HepG2 (cell line): ENCODE results near the gene LRRTM2. TPM values are rescaled to one million over a fixed set of nuclear protein-coding genes. Genes with fewer than 3 reads are reported as not detected.

Experiments used
- ATAC-seq: fragments of 200-7000 bp; cut with Tn5 transposase; 3 replicates; pipeline ENCODE4 v1.9.1; 2020; ENCODE audit warnings: mild to moderate bottlenecking, moderate library complexity
- BruUV-seq: library from RNA; stranded (reverse); fragments of 400-500 nt; replicated peaks from 2 replicates; lab custom pipeline; 2021; lab: Mats Ljungman, UMichigan
- CTCF ChIA-PET: fragments of 300-600 bp; formaldehyde crosslinking; extraction: SDS; loops from one replicate; lab custom pipeline; 2021; ENCODE audit warnings: low total read pairs, inconsistent platforms, low intra/inter-chr PET ratio; lab: Yijun Ruan, JAX
- POLR2A ChIA-PET: fragments of 350-600 bp; sonication (Branson Sonifier 250); formaldehyde crosslinking; loops from one replicate; lab custom pipeline; 2020; ENCODE audit warnings: antibody characterized with exemption, inconsistent platforms; lab: Yijun Ruan, JAX
- DNase-seq: peaks from one replicate; pipeline ENCODE4 v3.0.0-alpha.2; 2015; ENCODE audit warnings: low spot score
- FAIRE-seq: peaks from 3 replicates; lab custom pipeline; 2011; peaks lifted over from hg19 to GRCh38; lab: Jason Lieb, UNC
- H2AFZ ChIP-seq: one replicate; pipeline ENCODE4 v1.6.1; 2011; ENCODE audit warnings: low read length, inconsistent platforms
- H3K27ac ChIP-seq: fragments of 300-600 bp; 3 replicates; pipeline ENCODE4 v1.8.0; 2011; ENCODE audit warnings: mixed run types, mild to moderate bottlenecking, mixed read lengths, low read length, inconsistent platforms; ENCODE audit not compliant: insufficient read depth; ENCODE audit errors: extremely low read length
- H3K27me3 ChIP-seq, 2 experiments: fragments of 200-600 bp in 1 of 2; 2 replicates in 1 of 2; 3 replicates in 1 of 2; pipeline versions ENCODE4 v1.6.0 to v1.8.0; 2011; ENCODE audit warnings: low read length in 2 of 2, mild to moderate bottlenecking in 2 of 2, moderate library complexity in 2 of 2, inconsistent platforms in 1 of 2; ENCODE audit not compliant: insufficient read depth in 2 of 2, control insufficient read depth in 1 of 2
- H3K36me3 ChIP-seq, 2 experiments: fragments of 200-600 bp in 1 of 2; replicated peaks in 1 of 2; 2 replicates in 1 of 2; 3 replicates in 1 of 2; pipeline versions ENCODE4 v1.5.1 to v1.8.0; 2011; ENCODE audit warnings: low read length in 2 of 2, inconsistent platforms in 1 of 2; ENCODE audit not compliant: insufficient read depth in 2 of 2, control insufficient read depth in 1 of 2
- H3K4me1 ChIP-seq: 2 replicates; pipeline ENCODE4 v1.5.1; 2012; ENCODE audit warnings: low read length, inconsistent platforms; ENCODE audit not compliant: insufficient read depth
- H3K4me2 ChIP-seq: 2 replicates; pipeline ENCODE4 v1.6.0; 2011; ENCODE audit warnings: low read depth, low read length, inconsistent platforms
- H3K4me3 ChIP-seq, 3 experiments: fragments of 200-600 bp in 1 of 3; sonication (generic), shearing (Covaris generic) in 1 of 3; replicated peaks in 1 of 3; 2 replicates each; pipeline ENCODE4 v1.5.1; 2011 to 2016; ENCODE audit warnings: low read length in 3 of 3, inconsistent platforms in 2 of 3, low read depth in 2 of 3, mild to moderate bottlenecking in 2 of 3, control low read depth in 1 of 3, mixed read lengths in 1 of 3; ENCODE audit not compliant: insufficient read depth in 1 of 3
- H3K79me2 ChIP-seq: one replicate; pipeline ENCODE4 v1.6.1; 2011; ENCODE audit warnings: low read length, inconsistent platforms; ENCODE audit not compliant: insufficient read depth
- H3K9ac ChIP-seq: 2 replicates; pipeline ENCODE4 v1.6.0; 2011; ENCODE audit warnings: mild to moderate bottlenecking, low read depth, low read length, inconsistent platforms; ENCODE audit not compliant: insufficient read depth
- H3K9me3 ChIP-seq: 2 replicates; pipeline ENCODE4 v1.5.1; 2012; ENCODE audit warnings: mild to moderate bottlenecking, low read length
- H4K20me1 ChIP-seq: 2 replicates; pipeline ENCODE4 v1.6.0; 2011; ENCODE audit warnings: inconsistent platforms, mild to moderate bottlenecking, low read length, moderate library complexity; ENCODE audit not compliant: insufficient read depth
- CREM ChIP-seq, 2 experiments: sonication (generic) in 1 of 2; formaldehyde crosslinking in 1 of 2; IDR thresholded peaks; 2 replicates each; pipeline versions ENCODE4 v1.4.0 to v1.6.1; 2016 to 2020; ENCODE audit warnings: antibody characterized with exemption in 1 of 2, mild to moderate bottlenecking in 1 of 2, missing genetic modification reagents in 1 of 2
- KMT2B ChIP-seq: IDR thresholded peaks from 2 replicates; pipeline ENCODE4 v1.6.1; 2016; ENCODE audit warnings: missing genetic modification reagents, missing compliant biosample characterization
- MAZ ChIP-seq, 2 experiments: sonication (generic) in 1 of 2; formaldehyde crosslinking in 1 of 2; IDR thresholded peaks; 2 replicates each; pipeline versions ENCODE4 v1.5.0 to v1.6.1; 2012 to 2020; ENCODE audit warnings: low read depth in 2 of 2, mild to moderate bottlenecking in 2 of 2, borderline replicate concordance in 1 of 2, improper control_type of control experiment in 1 of 2, low read length in 1 of 2, missing genetic modification reagents in 1 of 2, moderate library complexity in 1 of 2
- MBNL3 ChIP-seq: fragments of 250-450 bp; sonication (Bioruptor Pico); conservative IDR thresholded peaks from 2 replicates; pipeline ENCODE4 v1.8.0; 2022; ENCODE audit warnings: mild to moderate bottlenecking, inconsistent platforms
- NFYC ChIP-seq: IDR thresholded peaks from 2 replicates; pipeline ENCODE4 v1.6.1; 2016; ENCODE audit warnings: missing genetic modification reagents, missing compliant biosample characterization
- RORA ChIP-seq: sonication (generic); formaldehyde crosslinking; IDR thresholded peaks from 2 replicates; pipeline ENCODE4 v1.5.0; 2020; ENCODE audit warnings: mild to moderate bottlenecking, missing genetic modification reagents, moderate library complexity
- SP4 ChIP-seq: sonication (generic); formaldehyde crosslinking; IDR thresholded peaks from 2 replicates; pipeline ENCODE4 v1.8.1; 2023; ENCODE audit warnings: mild to moderate bottlenecking, missing genetic modification reagents
- ZEB1 ChIP-seq: IDR thresholded peaks from 2 replicates; pipeline ENCODE4 v1.6.1; 2012; ENCODE audit warnings: mild to moderate bottlenecking, low read depth, inconsistent platforms; ENCODE audit not compliant: insufficient replicate concordance
- ZNF672 ChIP-seq: sonication (generic); formaldehyde crosslinking; IDR thresholded peaks from 2 replicates; pipeline ENCODE4 v1.8.1; 2022; ENCODE audit warnings: missing genetic modification reagents
- ZSCAN20 ChIP-seq: sonication (generic); formaldehyde crosslinking; IDR thresholded peaks from 2 replicates; pipeline ENCODE4 v1.4.0; 2020; ENCODE audit warnings: missing genetic modification reagents, mild to moderate bottlenecking, borderline replicate concordance
- WGBS: methylation state at CpG from one replicate; pipeline ENCODE4 v1.1.6; 2017; ENCODE audit warnings: low lambda C conversion rate; 5-methylcytosine and 5-hydroxymethylcytosine counted together
- in situ Hi-C: cut with HindIII; loops from 2 replicates; pipeline ENCODE4 v1.10.0; 2017; ENCODE audit warnings: low pct_unique_long_range_greater_than_20kb; ENCODE audit not compliant: extremely low pct_ligation_motif_present
- intact Hi-C: fragments of 100-400 bp; cut with micrococcal nuclease; formaldehyde crosslinking; loops from one replicate; pipeline ENCODE4 v1.10.0; 2022; ENCODE audit not compliant: unreplicated experiment
- polyA plus RNA-seq, 8 experiments: library from polyadenylated mRNA; depleted of rRNA in 3 of 8; stranded (reverse) in 7 of 8; unstranded in 1 of 8; fragments of >200 nt; fragmentation: Illumina TruSeq in 4 of 8; extraction: Trizol in 4 of 8; gene quantifications; 2 replicates each; pipeline versions ENCODE4 v1.2.1 to v1.2.3, GENCODE V29; 2011 to 2016; ENCODE audit warnings: low read depth in 4 of 8, missing spikeins in 1 of 8, mixed read lengths in 1 of 8; ENCODE audit not compliant: insufficient read depth in 1 of 8
- total RNA-seq, 5 experiments: library from RNA; depleted of rRNA; stranded (reverse); fragments of >200 nt; fragmentation: Illumina TruSeq; extraction: Trizol; gene quantifications; 2 replicates each; pipeline ENCODE4 v1.2.3, GENCODE V29; 2016; ENCODE audit warnings: low read depth in 1 of 5
- TF ChIP-seq, protein P1 (sequence below): sonication (generic); formaldehyde crosslinking; IDR thresholded peaks from 2 replicates; pipeline ENCODE4 v1.8.1; 2023; ENCODE audit warnings: mild to moderate bottlenecking, moderate library complexity, missing genetic modification reagents
- TF ChIP-seq, protein P2 (sequence below): sonication (generic); formaldehyde crosslinking; IDR thresholded peaks from 2 replicates; pipeline ENCODE4 v1.8.1; 2023; ENCODE audit warnings: mild to moderate bottlenecking, missing genetic modification reagents, borderline replicate concordance
- TF ChIP-seq, protein P3 (sequence below): sonication (generic); formaldehyde crosslinking; IDR thresholded peaks from 2 replicates; pipeline ENCODE4 v1.4.0; 2020; ENCODE audit warnings: missing genetic modification reagents
- TF ChIP-seq, protein P4 (sequence below): sonication (generic); formaldehyde crosslinking; IDR thresholded peaks from 2 replicates; pipeline ENCODE4 v1.5.1; 2020; ENCODE audit warnings: missing genetic modification reagents, mild to moderate bottlenecking, borderline replicate concordance
- TF ChIP-seq, protein P5 (sequence below): sonication (generic); formaldehyde crosslinking; IDR thresholded peaks from 2 replicates; pipeline ENCODE4 v1.5.0; 2020; ENCODE audit warnings: missing genetic modification reagents, mild to moderate bottlenecking, borderline replicate concordance
- TF ChIP-seq, protein P6 (sequence below): sonication (generic); formaldehyde crosslinking; IDR thresholded peaks from 2 replicates; pipeline ENCODE4 v1.4.0; 2020; ENCODE audit warnings: missing genetic modification reagents

LRRTM2 gene
- total and polyA plus RNA-seq, 2 of the 13 experiments (the other 11 are each of a cell fraction or from before 2014, with no cell fraction given): not detected

DNA sequence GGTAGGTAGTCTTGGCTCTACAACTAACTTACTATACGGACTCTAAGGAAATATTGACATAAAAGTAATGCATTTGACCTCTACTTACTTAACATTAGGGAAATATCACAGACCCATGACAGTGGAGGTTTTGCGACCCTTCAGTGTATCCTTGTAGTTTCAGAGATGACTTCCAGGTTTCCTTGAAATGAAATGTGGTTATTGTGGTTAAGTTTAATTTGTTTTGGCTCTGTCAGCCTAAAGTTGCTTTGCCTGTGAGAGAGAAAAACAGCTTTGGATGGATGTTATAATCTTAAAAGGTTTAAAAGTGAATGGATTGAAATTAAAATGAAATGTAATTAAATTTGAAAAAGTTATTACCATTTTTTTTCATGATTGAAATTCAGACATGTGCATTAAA lies 42.9 kb downstream of the LRRTM2 start:
- POLR2A ChIA-PET: no interaction called here
- CTCF ChIA-PET: no interaction called here
- Histone ChIP-seq H3K9me3 (no peaks in the 10 kb centered on the region), H3K79me2 (peaks cover 19% of the 10 kb centered on the region), H3K4me1 (no peaks in the 10 kb centered on the region), H2AFZ (no peak overlapping the region), H3K4me2 (no peak overlapping the region), H3K36me3 (peaks cover 10 to 49% of the 10 kb centered on the region in 2 experiments), H3K27ac (no peak overlapping the region), H3K27me3 (no peaks in the 10 kb centered on the region), H3K4me3 (no peak overlapping the region), H3K9ac (no peak overlapping the region), H4K20me1 (0 out of 2 replicates have a peak, but pooled peaks cover 3% of the 10 kb centered on the region)
- no TSS peak for BruUV-seq
- intact Hi-C loops (no loop called here), in situ Hi-C loops (no loop called here)
- ATAC-seq: no peak
- FAIRE-seq: no peak
- no peak for DNase-seq
- WGBS: 100% methylated on average over 2 of the region's 2 CpGs
- TF ChIP-seq KMT2B (CRISPR knock-in tag) (no peak), MBNL3 (CRISPR knock-in tag) (no peak), ZSCAN20 (CRISPR knock-in tag) (no peak), SP4 (no peak), RORA (no peak), NFYC (CRISPR knock-in tag) (no peak), MAZ (IDR thresholded peaks at IDR 0.05; ENCODE audit: borderline replicate concordance, low read depth, low read length) (no peak), MAZ (CRISPR knock-in tag; IDR thresholded peaks at IDR 0.05; ENCODE audit: low read depth) (no peak), CREM (IDR thresholded peaks at IDR 0.05) (no peak), CREM (CRISPR knock-in tag; IDR thresholded peaks at IDR 0.05) (no peak), ZNF672 (CRISPR knock-in tag) (no peak), ZEB1 (no peak)
- TF ChIP-seq, protein P1, sequence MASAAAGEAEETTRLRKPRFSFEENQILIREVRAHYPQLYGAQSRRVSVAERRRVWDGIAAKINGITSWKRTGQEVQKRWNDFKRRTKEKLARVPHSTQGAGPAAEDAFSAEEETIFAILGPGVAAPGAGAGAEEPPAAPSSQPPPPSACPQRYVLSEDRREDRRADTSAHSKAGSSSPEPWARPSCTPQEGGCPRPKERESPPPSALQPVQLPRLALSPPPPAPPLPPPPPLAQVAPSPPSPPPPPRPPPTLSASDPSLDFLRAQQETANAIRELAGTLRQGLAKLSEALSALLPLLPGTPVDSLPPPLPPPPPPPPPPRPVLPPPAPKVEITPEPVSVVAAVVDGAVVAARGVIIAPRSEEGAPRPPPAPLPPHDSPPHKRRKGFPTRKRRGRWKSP (CRISPR knock-in tag): no peak
- TF ChIP-seq, protein P2, sequence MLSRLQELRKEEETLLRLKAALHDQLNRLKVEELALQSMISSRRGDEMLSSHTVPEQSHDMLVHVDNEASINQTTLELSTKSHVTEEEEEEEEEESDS: no peak
- TF ChIP-seq, protein P3, sequence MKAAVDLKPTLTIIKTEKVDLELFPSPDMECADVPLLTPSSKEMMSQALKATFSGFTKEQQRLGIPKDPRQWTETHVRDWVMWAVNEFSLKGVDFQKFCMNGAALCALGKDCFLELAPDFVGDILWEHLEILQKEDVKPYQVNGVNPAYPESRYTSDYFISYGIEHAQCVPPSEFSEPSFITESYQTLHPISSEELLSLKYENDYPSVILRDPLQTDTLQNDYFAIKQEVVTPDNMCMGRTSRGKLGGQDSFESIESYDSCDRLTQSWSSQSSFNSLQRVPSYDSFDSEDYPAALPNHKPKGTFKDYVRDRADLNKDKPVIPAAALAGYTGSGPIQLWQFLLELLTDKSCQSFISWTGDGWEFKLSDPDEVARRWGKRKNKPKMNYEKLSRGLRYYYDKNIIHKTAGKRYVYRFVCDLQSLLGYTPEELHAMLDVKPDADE (CRISPR knock-in tag): no peak
- TF ChIP-seq, protein P4, sequence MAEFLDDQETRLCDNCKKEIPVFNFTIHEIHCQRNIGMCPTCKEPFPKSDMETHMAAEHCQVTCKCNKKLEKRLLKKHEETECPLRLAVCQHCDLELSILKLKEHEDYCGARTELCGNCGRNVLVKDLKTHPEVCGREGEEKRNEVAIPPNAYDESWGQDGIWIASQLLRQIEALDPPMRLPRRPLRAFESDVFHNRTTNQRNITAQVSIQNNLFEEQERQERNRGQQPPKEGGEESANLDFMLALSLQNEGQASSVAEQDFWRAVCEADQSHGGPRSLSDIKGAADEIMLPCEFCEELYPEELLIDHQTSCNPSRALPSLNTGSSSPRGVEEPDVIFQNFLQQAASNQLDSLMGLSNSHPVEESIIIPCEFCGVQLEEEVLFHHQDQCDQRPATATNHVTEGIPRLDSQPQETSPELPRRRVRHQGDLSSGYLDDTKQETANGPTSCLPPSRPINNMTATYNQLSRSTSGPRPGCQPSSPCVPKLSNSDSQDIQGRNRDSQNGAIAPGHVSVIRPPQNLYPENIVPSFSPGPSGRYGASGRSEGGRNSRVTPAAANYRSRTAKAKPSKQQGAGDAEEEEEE (CRISPR knock-in tag): no peak
- TF ChIP-seq, protein P5, sequence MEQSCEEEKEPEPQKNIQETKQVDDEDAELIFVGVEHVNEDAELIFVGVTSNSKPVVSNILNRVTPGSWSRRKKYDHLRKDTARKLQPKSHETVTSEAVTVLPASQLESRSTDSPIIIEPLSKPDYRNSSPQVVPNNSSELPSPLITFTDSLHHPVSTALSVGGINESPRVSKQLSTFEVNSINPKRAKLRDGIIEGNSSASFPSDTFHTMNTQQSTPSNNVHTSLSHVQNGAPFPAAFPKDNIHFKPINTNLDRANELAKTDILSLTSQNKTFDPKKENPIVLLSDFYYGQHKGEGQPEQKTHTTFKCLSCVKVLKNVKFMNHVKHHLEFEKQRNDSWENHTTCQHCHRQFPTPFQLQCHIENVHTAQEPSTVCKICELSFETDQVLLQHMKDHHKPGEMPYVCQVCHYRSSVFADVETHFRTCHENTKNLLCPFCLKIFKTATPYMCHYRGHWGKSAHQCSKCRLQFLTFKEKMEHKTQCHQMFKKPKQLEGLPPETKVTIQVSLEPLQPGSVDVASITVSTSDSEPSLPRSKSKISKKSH (CRISPR knock-in tag): no peak
- TF ChIP-seq, protein P6, sequence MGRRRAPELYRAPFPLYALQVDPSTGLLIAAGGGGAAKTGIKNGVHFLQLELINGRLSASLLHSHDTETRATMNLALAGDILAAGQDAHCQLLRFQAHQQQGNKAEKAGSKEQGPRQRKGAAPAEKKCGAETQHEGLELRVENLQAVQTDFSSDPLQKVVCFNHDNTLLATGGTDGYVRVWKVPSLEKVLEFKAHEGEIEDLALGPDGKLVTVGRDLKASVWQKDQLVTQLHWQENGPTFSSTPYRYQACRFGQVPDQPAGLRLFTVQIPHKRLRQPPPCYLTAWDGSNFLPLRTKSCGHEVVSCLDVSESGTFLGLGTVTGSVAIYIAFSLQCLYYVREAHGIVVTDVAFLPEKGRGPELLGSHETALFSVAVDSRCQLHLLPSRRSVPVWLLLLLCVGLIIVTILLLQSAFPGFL: no peak
